ENCODE measurements around the gene ASB2. TPM values are rescaled to one million over a fixed set of nuclear protein-coding genes. Genes with fewer than 3 reads are reported as not detected.

ASB2 gene
- total RNA-seq, 1 donor from 2014 or later, result not detected

GRCh38 chr14:93946541-93947090 is 29.8 kb downstream of the ASB2 start:
- Mint-ChIP-seq H3K4me1 (ENCODE audit: low read depth) (peaks cover 3% of the 10 kb centered on the region), H3K4me3 (ENCODE audit: low read depth) (no peak overlapping the region), H3K9me3 (ENCODE audit: low read depth) (no peaks in the 10 kb centered on the region), H3K27me3 (peaks cover 7% of the 10 kb centered on the region), H3K36me3 (ENCODE audit: insufficient read depth) (no peaks in the 10 kb centered on the region), H3K27ac (no peak overlapping the region)
- TF ChIP-seq CTCF (IDR thresholded peaks at IDR 0.05; ENCODE audit: unreplicated experiment), result no peak
- no peak for DNase-seq (ENCODE audit: low spot score, unreplicated experiment)

- Mint-ChIP-seq H3K27ac (no peak overlapping the region), H3K4me1 (ENCODE audit: low read depth) (peaks cover 6% of the 10 kb centered on the region), H3K9me3 (ENCODE audit: low read depth) (no peaks in the 10 kb centered on the region), H3K27me3 (peaks cover 9% of the 10 kb centered on the region), H3K4me3 (ENCODE audit: low read depth) (no peak overlapping the region), H3K36me3 (ENCODE audit: insufficient read depth) (no peaks in the 10 kb centered on the region)
- TF ChIP-seq CTCF (IDR thresholded peaks at IDR 0.05; ENCODE audit: unreplicated experiment), result no peak
- DNase-seq (ENCODE audit: low spot score, unreplicated experiment), result no peak
Measured at GRCh38 chr14:93946104-93946503, 30.3 kb downstream of the ASB2 start.

GRCh38 chr14:93945070-93945399 is 31.3 kb downstream of the ASB2 start:
- Mint-ChIP-seq H3K36me3 (ENCODE audit: insufficient read depth) (no peaks in the 10 kb centered on the region), H3K27ac (no peak overlapping the region), H3K9me3 (ENCODE audit: low read depth) (no peaks in the 10 kb centered on the region), H3K27me3 (peaks cover 16% of the 10 kb centered on the region), H3K4me1 (ENCODE audit: low read depth) (peaks cover 6% of the 10 kb centered on the region), H3K4me3 (ENCODE audit: low read depth) (no peak overlapping the region)
- DNase-seq (ENCODE audit: low spot score, unreplicated experiment), result no peak
- TF ChIP-seq CTCF (IDR thresholded peaks at IDR 0.05; ENCODE audit: unreplicated experiment), result no peak

- Mint-ChIP-seq H3K36me3 (ENCODE audit: insufficient read depth) (no peaks in the 10 kb centered on the region), H3K4me3 (ENCODE audit: low read depth) (no peak overlapping the region), H3K27ac (no peak overlapping the region), H3K27me3 (peaks cover 16% of the 10 kb centered on the region), H3K4me1 (ENCODE audit: low read depth) (peaks cover 6% of the 10 kb centered on the region), H3K9me3 (ENCODE audit: low read depth) (no peaks in the 10 kb centered on the region)
- no peak for DNase-seq (ENCODE audit: low spot score, unreplicated experiment)
- no peak for TF ChIP-seq CTCF (IDR thresholded peaks at IDR 0.05; ENCODE audit: unreplicated experiment)
Measured at GRCh38 chr14:93944348-93945069, 31.9 kb downstream of the ASB2 start.

GRCh38 chr14:93943930-93944329 is 32.4 kb downstream of the ASB2 start:
- no peak for TF ChIP-seq CTCF (IDR thresholded peaks at IDR 0.05; ENCODE audit: unreplicated experiment)
- H3K4me3 Mint-ChIP-seq (ENCODE audit: low read depth), result no peak overlapping the region
- H3K27ac Mint-ChIP-seq, result no peak overlapping the region
- peaks cover 6% of the 10 kb centered on the region for H3K4me1 Mint-ChIP-seq (ENCODE audit: low read depth)
- H3K36me3 Mint-ChIP-seq (ENCODE audit: insufficient read depth), result no peaks in the 10 kb centered on the region
- H3K27me3 Mint-ChIP-seq, result peaks cover 19% of the 10 kb centered on the region
- DNase-seq (ENCODE audit: low spot score, unreplicated experiment), result no peak
- no peaks in the 10 kb centered on the region for H3K9me3 Mint-ChIP-seq (ENCODE audit: low read depth)

Data from progenitor cell of endocrine pancreas (in vitro differentiated cells).